Measurements from ENCODE around the gene RAB44.

The RAB44 gene

DNA sequence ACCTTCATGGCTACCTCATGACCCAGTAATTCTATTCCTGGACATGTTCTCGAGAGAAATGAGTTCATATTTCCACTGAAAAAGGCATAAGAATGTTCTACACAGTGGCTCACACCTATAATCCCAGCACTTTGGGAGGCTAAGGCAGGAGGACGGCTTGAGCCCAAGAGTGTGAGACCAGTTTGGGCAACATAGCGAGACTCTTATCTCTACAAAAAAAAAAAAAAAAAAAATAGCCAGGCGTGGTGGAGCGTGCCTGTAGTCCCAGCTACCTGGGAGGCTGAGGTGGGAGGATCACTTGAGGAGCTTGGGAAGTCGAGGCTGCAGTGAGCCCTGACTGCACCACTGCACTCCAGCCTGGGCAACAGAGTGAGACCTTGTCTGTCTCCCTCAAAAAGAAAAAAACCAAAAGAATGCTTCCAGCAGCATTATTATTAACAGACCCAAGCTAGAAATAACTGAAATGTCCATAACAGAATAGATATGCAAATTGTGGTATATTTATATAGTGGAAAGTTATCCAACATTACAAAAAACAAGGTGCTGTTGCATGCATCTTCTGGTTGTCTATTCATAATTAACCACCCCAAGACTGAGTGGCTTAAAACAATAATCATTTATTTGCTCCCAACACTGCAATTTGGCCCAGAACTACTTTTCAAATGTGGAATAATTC lies 9.4 kb upstream of the RAB44 start:
- H3K4me3 Mint-ChIP-seq: no peak overlapping the region
- peak overlapping the region; percentile 37 for H3K27ac Mint-ChIP-seq
- peaks cover 44% of the 10 kb centered on the region for H3K4me1 Mint-ChIP-seq (ENCODE audit: low read depth)
- H3K36me3 Mint-ChIP-seq (ENCODE audit: low read depth): peaks cover 41% of the 10 kb centered on the region
- no peaks in the 10 kb centered on the region for H3K27me3 Mint-ChIP-seq (ENCODE audit: low read depth)
- H3K9me3 Mint-ChIP-seq: no peaks in the 10 kb centered on the region

DNA sequence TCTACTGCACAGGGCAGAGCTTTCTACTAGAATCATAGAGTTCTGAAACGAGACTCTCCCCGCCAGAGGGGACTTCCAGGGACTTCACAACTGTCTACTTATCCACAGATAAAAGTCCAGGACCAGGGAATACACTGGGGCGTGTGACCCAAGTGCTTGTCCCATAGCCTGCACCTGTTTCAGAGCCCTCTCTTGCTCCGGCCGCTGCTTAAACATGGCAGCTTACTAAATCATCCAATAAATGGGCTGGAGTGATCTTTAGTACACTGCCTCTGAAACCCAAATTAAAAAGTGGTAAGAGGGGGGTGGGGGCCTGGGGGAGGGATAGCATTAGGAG lies 8.9 kb upstream of the RAB44 start:
- peak overlapping the region; percentile 37 for H3K27ac Mint-ChIP-seq
- no peaks in the 10 kb centered on the region for H3K27me3 Mint-ChIP-seq (ENCODE audit: low read depth)
- peaks cover 36% of the 10 kb centered on the region for H3K36me3 Mint-ChIP-seq (ENCODE audit: low read depth)
- H3K9me3 Mint-ChIP-seq: no peaks in the 10 kb centered on the region
- peaks cover 43% of the 10 kb centered on the region for H3K4me1 Mint-ChIP-seq (ENCODE audit: low read depth)
- H3K4me3 Mint-ChIP-seq: no peak overlapping the region

DNA sequence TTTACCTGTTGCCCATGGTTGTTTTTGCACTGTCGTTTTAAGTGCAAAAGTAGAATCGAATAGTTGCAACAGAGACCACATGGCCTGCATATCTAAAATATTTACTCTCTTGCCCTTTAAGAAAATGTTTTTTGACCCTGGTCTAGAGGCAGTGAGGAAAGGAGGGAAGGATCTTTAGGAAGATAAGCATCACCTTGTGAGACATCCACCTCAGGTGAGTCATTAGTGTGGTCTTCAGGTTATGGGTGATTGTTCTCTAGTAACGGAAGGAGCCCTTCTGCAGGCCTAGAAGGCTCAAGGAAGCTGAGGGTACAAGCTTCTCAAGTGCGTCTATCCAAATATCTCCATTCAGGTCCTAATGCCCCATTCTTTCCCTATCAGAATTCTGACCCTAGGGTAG lies 6.6 kb upstream of the RAB44 start:
- peak overlapping the region; percentile 27 for H3K27ac Mint-ChIP-seq
- H3K4me1 Mint-ChIP-seq (ENCODE audit: low read depth): peaks cover 46% of the 10 kb centered on the region
- peaks cover 17% of the 10 kb centered on the region for H3K36me3 Mint-ChIP-seq (ENCODE audit: low read depth)
- no peaks in the 10 kb centered on the region for H3K27me3 Mint-ChIP-seq (ENCODE audit: low read depth)
- no peak overlapping the region for H3K4me3 Mint-ChIP-seq
- no peaks in the 10 kb centered on the region for H3K9me3 Mint-ChIP-seq

DNA sequence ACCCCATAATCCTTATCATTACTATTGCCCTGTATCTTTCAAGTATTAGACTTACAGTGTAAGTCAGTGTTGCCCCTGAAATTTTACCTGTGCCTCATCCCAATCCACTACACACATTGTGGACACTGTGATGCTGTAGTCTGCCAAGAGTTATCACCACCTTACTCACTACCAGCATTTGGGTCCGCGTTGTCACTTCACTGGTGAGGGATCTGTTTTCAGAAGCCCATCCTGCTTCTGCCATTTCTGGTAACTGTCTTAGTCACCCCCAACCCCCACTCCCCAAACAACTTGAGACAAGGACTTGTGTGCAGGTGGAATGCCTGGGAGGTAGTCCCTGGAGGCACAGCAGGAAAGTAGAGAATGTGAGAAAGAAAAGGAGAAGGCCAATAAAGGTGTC lies 6.0 kb upstream of the RAB44 start:
- Mint-ChIP-seq H3K4me1 (ENCODE audit: low read depth) (peaks cover 50% of the 10 kb centered on the region), H3K36me3 (ENCODE audit: low read depth) (peaks cover 11% of the 10 kb centered on the region), H3K9me3 (no peaks in the 10 kb centered on the region), H3K4me3 (peak overlapping the region; percentile 21), H3K27me3 (ENCODE audit: low read depth) (no peaks in the 10 kb centered on the region), H3K27ac (peak overlapping the region; percentile 80)

DNA sequence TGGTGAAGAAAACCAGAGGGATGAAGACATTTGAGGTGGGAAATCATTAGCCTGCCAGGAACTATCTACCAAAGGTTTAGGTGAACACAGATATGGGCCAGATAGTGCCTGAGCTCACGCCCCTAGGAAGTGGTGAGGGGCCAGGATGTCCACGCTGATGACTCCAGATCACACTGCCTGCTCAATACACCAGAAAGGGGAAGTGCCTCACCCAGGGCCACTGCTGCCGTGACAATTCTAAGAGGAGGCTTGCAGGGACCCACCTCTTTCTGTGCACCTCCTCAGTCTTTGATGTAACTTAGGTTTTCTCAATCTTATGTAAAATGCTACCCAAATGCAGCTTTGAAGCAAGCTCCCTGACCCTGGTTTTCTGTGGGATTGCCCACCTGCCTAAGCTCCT lies 5.4 kb upstream of the RAB44 start:
- peak overlapping the region; percentile 80 for H3K27ac Mint-ChIP-seq
- H3K9me3 Mint-ChIP-seq: no peaks in the 10 kb centered on the region
- H3K27me3 Mint-ChIP-seq (ENCODE audit: low read depth): no peaks in the 10 kb centered on the region
- H3K4me1 Mint-ChIP-seq (ENCODE audit: low read depth): peaks cover 55% of the 10 kb centered on the region
- peaks cover 6% of the 10 kb centered on the region for H3K36me3 Mint-ChIP-seq (ENCODE audit: low read depth)
- H3K4me3 Mint-ChIP-seq: peak overlapping the region; percentile 11

DNA sequence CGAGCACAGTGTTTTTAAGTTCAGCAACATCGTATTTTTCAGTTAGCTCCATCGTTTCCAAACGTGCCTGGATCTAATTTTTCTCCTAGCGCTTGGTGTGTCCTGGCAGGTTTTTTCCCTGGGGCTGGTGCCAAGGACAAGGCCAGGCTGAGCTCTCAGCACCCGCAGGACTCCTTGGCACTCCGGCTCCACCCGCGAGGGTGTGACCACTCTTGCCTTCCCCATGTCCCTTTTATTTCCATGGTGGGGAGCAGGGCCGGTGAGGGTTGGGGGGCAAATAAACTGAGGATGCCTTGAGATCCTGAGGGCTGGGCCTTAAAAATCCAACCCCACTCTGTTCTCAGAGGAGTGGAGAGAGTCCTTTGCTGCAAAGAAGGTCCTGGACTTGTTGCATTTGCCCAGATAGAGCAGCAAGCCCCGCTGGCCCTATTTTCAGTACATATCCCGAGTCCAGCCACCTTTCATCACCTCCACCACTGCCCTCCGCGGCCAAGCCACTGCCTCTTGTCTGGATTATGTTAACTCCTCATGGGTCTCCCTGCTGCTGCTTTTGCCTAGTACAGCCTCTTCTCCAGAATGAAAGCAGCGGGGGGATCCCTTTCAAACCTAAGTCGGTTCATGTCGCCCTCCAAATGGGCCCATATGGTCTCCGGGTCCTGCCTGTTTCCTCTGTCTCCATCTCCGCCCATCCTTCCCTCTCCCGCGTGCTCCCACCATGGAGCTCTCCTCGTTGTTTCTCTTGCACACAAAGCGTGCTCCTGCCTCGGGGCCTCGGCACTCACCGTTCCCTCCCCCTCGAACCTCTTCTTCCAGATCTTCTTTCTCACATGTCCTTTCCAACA lies 4.5 kb upstream of the RAB44 start:
- Mint-ChIP-seq H3K27ac (peak overlapping the region; percentile 80), H3K4me3 (peak overlapping the region; percentile 8), H3K9me3 (no peaks in the 10 kb centered on the region), H3K4me1 (ENCODE audit: low read depth) (peaks cover 55% of the 10 kb centered on the region), H3K27me3 (ENCODE audit: low read depth) (no peaks in the 10 kb centered on the region), H3K36me3 (ENCODE audit: low read depth) (peaks cover 6% of the 10 kb centered on the region)

DNA sequence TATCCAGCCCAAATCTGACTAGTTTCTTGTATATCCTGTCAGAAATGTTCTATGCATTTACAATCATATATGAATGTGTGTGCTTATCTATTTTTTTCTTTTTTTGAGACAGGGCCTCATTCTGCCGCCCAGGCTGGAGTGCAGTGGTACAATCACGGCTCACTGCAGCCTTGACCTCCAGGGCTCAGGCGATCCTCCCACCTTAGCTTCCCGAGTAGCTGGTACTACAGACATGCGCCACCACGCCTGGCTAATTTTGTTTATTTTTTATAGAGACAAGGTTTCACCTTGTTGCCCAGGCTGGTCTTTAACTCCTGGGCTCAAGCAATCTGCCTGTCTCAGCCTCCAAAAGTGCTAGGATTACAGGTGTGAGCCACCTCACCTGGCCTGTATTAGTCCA lies 3.0 kb upstream of the RAB44 start:
- Mint-ChIP-seq H3K9me3 (no peaks in the 10 kb centered on the region), H3K4me3 (no peak overlapping the region)

DNA sequence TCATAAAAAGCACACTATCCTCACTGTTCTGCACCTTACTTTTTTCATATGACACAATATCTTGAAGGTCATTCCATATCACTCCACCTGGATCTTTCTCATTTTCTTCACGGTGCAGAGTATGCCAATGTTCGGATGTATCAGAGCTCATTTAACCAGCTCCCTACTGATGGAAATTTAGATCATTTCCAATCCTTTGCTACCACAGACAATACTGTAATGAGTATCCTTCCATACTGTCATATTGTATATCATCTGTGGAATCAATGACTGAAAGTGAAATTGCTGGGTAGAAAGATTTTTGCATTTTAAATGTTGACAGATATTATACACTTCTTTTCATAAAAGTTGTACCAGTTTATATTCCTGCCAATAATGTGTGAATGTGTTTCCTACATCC lies 2.2 kb upstream of the RAB44 start:
- Mint-ChIP-seq H3K4me1 (ENCODE audit: low read depth) (peaks cover 49% of the 10 kb centered on the region), H3K27ac (peak overlapping the region; percentile 41), H3K36me3 (ENCODE audit: low read depth) (peaks cover 3% of the 10 kb centered on the region), H3K4me3 (no peak overlapping the region), H3K27me3 (ENCODE audit: low read depth) (no peaks in the 10 kb centered on the region), H3K9me3 (no peaks in the 10 kb centered on the region)

More for the DNA sequence above, 3.0 kb upstream of the RAB44 start:
- Mint-ChIP-seq H3K27ac (peak overlapping the region; percentile 45), H3K4me1 (ENCODE audit: low read depth) (peaks cover 55% of the 10 kb centered on the region), H3K36me3 (ENCODE audit: low read depth) (peaks cover 6% of the 10 kb centered on the region), H3K27me3 (ENCODE audit: low read depth) (no peaks in the 10 kb centered on the region)

DNA sequence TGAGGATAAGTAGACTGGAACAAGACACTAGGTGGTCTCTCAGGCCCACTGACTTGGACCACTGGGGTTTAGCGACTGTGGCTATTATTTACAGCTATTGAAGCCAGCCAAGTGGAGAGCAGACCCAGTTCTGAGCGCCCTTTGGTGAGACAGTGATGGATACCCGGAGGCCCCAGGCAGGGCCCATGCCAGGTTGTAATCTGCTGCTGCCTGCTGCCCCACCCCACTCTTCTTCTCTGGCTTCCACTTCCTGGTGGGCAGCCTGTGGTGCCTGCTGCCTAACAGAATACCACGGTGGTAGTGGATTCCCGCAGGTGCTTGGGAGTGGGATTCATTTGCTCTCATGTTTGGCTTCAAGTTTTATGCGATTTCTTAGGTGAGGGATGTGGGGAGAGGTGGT lies 570 bp downstream of the RAB44 start:
- Mint-ChIP-seq H3K4me3 (no peak overlapping the region), H3K36me3 (ENCODE audit: low read depth) (no peaks in the 10 kb centered on the region), H3K4me1 (ENCODE audit: low read depth) (peaks cover 31% of the 10 kb centered on the region), H3K27me3 (ENCODE audit: low read depth) (peaks cover 2% of the 10 kb centered on the region), H3K9me3 (no peaks in the 10 kb centered on the region), H3K27ac (no peak overlapping the region)

DNA sequence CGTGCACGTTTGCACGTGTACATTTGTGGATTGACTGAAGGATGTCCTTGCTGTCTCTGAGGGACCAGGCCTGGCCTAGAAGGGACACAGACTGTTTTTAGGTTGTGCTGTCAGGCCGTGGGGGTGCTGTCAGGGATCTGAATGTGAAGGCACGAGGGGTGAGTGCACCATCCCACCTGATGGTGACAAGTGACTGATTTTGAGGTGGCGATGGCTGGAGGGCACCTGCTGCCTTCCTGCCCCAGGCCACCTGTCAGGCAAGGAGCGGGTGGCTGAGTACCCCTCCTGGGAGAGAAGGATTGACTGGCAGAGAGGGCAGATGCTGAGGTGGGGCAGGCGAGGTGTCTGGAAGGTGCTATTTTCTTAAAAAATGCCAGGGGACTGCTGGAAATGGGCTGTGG lies 1.2 kb downstream of the RAB44 start:
- no peak overlapping the region for H3K27ac Mint-ChIP-seq
- H3K9me3 Mint-ChIP-seq: no peaks in the 10 kb centered on the region
- H3K4me3 Mint-ChIP-seq: no peak overlapping the region
- peaks cover 8% of the 10 kb centered on the region for H3K27me3 Mint-ChIP-seq (ENCODE audit: low read depth)
- no peaks in the 10 kb centered on the region for H3K36me3 Mint-ChIP-seq (ENCODE audit: low read depth)
- H3K4me1 Mint-ChIP-seq (ENCODE audit: low read depth): peaks cover 27% of the 10 kb centered on the region

DNA sequence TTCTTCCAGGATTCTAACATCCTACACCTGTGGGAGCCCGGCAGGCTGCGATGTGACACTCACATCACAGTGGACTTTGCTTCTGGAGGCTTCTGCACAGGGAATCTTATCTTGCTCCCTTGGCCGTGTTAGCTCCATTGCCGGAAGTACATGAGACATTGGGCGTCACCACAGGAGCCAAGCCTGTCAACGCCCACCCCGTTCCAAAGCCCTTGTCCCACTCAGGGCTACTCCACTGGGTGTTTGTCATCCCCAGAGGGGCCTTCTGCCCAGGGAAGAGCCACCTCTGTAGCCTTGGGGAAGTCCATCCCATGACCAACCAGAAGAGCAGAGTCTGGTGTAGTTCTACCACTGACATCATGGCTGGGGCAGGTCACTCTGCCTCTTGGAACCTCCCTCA lies 1.7 kb downstream of the RAB44 start:
- H3K9me3 Mint-ChIP-seq: no peaks in the 10 kb centered on the region
- no peaks in the 10 kb centered on the region for H3K36me3 Mint-ChIP-seq (ENCODE audit: low read depth)
- no peak overlapping the region for H3K4me3 Mint-ChIP-seq
- H3K27me3 Mint-ChIP-seq (ENCODE audit: low read depth): peaks cover 10% of the 10 kb centered on the region
- H3K4me1 Mint-ChIP-seq (ENCODE audit: low read depth): peaks cover 26% of the 10 kb centered on the region
- no peak overlapping the region for H3K27ac Mint-ChIP-seq

DNA sequence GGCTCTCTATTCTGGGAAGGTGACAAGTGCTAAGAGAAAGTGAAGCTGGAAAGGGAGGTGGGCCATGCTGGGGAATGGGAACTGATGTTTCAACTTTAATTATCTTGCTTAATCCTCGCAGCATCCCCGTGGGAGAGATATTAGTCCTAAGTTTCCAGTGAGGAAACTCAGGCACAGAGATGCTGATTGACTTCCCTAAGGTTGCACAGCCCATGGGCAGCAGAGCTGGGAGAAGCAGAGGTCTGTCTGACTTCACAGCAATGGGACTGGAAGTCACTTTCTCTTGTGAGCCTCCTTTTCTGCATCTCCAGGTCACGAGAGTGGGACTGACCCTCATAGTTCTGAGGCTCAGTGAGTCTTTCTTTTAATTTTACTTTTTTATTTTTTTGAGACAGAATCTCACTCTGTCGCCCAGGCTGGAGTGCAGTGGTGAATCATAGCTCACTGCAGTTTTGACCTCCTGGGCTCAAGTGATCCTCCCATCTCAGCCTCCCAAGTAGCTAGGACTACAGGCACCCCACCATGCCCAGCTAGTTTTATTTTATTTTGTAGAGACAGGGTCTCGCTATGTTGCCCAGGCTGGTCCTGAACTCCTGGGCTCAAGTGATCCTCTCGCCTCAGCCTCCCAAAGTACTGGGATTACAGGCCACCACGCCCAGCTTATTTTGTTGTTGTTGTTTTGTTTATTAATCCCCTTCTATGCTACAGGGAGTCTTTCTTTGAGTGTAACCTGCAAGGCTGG lies 2.6 kb downstream of the RAB44 start:
- no peaks in the 10 kb centered on the region for H3K9me3 Mint-ChIP-seq
- peaks cover 20% of the 10 kb centered on the region for H3K4me1 Mint-ChIP-seq (ENCODE audit: low read depth)
- no peak overlapping the region for H3K4me3 Mint-ChIP-seq
- peaks cover 10% of the 10 kb centered on the region for H3K27me3 Mint-ChIP-seq (ENCODE audit: low read depth)
- no peak overlapping the region for H3K27ac Mint-ChIP-seq
- no peaks in the 10 kb centered on the region for H3K36me3 Mint-ChIP-seq (ENCODE audit: low read depth)

DNA sequence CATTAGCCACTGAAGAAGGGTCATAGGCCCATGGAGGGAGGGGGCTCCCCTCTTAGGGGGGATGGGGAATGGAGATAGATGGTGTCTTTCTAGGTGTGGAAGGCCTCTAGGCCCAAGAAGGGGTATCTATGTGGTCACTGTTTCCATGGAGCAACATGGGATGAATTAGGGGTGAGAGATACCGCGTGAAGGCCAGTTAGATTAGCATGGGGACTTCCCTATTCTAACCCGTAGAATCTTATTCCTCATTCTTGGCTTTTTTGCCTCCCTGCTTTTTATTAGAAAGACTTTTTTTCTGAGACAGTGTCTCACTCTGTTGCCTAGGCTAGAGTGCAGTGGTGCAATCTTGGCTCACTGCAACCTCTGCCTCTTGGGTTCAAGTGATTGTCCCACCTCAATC lies 3.2 kb downstream of the RAB44 start:
- H3K27me3 Mint-ChIP-seq (ENCODE audit: low read depth): peaks cover 10% of the 10 kb centered on the region
- H3K36me3 Mint-ChIP-seq (ENCODE audit: low read depth): no peaks in the 10 kb centered on the region
- no peaks in the 10 kb centered on the region for H3K9me3 Mint-ChIP-seq
- H3K4me3 Mint-ChIP-seq: no peak overlapping the region
- no peak overlapping the region for H3K27ac Mint-ChIP-seq
- peaks cover 16% of the 10 kb centered on the region for H3K4me1 Mint-ChIP-seq (ENCODE audit: low read depth)

DNA sequence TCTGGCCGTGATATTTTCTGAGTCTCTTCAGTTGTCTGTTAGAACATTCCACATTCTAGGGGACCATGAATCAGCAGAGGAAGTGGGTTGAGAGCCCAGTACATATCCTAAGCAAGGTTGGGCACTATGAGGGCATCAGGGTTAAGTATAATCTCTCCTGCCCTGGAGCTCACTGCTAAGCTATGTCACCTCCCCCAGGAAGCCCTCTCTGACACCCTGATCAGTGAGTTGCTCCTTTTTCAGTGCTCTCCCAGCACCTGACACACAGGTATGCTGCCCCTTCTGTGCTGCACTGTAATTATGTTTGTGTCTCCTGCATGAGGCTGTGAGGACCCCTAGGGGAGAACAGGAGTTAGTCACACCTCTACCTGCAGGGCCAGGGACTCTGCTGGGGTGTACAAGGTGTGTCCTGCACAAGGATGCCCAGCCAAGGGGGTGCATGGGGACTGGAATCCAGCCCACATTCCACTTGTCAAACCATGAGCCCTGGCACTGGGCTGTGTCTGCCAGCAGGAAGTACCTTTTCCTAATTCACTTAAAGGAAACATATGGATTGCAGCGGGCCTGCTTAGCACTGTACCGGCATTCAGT lies 3.9 kb downstream of the RAB44 start:
- H3K4me1 Mint-ChIP-seq (ENCODE audit: low read depth): peaks cover 14% of the 10 kb centered on the region
- peak overlapping the region; percentile 33 for H3K27ac Mint-ChIP-seq
- no peaks in the 10 kb centered on the region for H3K36me3 Mint-ChIP-seq (ENCODE audit: low read depth)
- H3K9me3 Mint-ChIP-seq: no peaks in the 10 kb centered on the region
- no peak overlapping the region for H3K4me3 Mint-ChIP-seq
- peaks cover 13% of the 10 kb centered on the region for H3K27me3 Mint-ChIP-seq (ENCODE audit: low read depth)
